HepG2 (cell line): ENCODE data around the gene KCNIP3.

Experiments used
- GABPA ChIP-seq, 2 experiments: IDR thresholded peaks; 2 replicates each; pipeline ENCODE4 v1.6.1; 2011 to 2016; ENCODE audit warnings: low read depth in 2 of 2, low read length in 1 of 2, missing biosample characterization in 1 of 2, missing genetic modification characterization in 1 of 2
- HMGXB4 ChIP-seq, 2 experiments: sonication (generic) in 1 of 2; formaldehyde crosslinking in 1 of 2; IDR thresholded peaks; 2 replicates each; pipeline versions ENCODE4 v1.4.0 to v1.6.1; 2018 to 2020; ENCODE audit warnings: missing genetic modification reagents in 2 of 2, borderline replicate concordance in 1 of 2, low read depth in 1 of 2, mild to moderate bottlenecking in 1 of 2, missing biosample characterization in 1 of 2
- MBD4 ChIP-seq: IDR thresholded peaks from 2 replicates; pipeline ENCODE4 v1.6.1; 2012; ENCODE audit warnings: low read length, inconsistent platforms, borderline replicate concordance
- NFIC ChIP-seq: IDR thresholded peaks from 2 replicates; pipeline ENCODE4 v1.6.1; 2012; ENCODE audit warnings: mild to moderate bottlenecking, low read length, inconsistent platforms
- POLR2A ChIP-seq, 2 experiments: IDR thresholded peaks; 2 replicates each; pipeline ENCODE4 v1.6.1; 2011; ENCODE audit warnings: low read depth in 2 of 2, low read length in 2 of 2, mild to moderate bottlenecking in 1 of 2, moderate library complexity in 1 of 2; ENCODE audit not compliant: insufficient read depth in 1 of 2
- RBFOX2 ChIP-seq: fragments of 200-400 bp; formaldehyde crosslinking; IDR thresholded peaks from 2 replicates; pipeline ENCODE4 v1.6.1; 2017; ENCODE audit warnings: low read depth, mild to moderate bottlenecking, low read length
- SIN3A ChIP-seq: IDR thresholded peaks from 2 replicates; pipeline ENCODE4 v1.6.1; 2011; ENCODE audit warnings: low read depth, mild to moderate bottlenecking, control low read depth, low read length, borderline replicate concordance
- ZBTB26 ChIP-seq: IDR thresholded peaks from 2 replicates; pipeline ENCODE4 v1.6.1; 2016; ENCODE audit warnings: missing compliant biosample characterization, missing genetic modification reagents, borderline replicate concordance
- ZNF260 ChIP-seq: sonication (generic); formaldehyde crosslinking; IDR thresholded peaks from 2 replicates; pipeline ENCODE4 v1.4.0; 2020; ENCODE audit warnings: missing genetic modification reagents, low read depth, mild to moderate bottlenecking, borderline replicate concordance
- ZNF264 ChIP-seq: sonication (generic); formaldehyde crosslinking; IDR thresholded peaks from 2 replicates; pipeline ENCODE4 v1.4.0; 2020; ENCODE audit warnings: missing genetic modification reagents
- ZNF430 ChIP-seq: sonication (generic); formaldehyde crosslinking; IDR thresholded peaks from 2 replicates; pipeline ENCODE4 v1.9.0; 2021; ENCODE audit warnings: mild to moderate bottlenecking, missing genetic modification reagents
- ZNF672 ChIP-seq: sonication (generic); formaldehyde crosslinking; IDR thresholded peaks from 2 replicates; pipeline ENCODE4 v1.8.1; 2022; ENCODE audit warnings: missing genetic modification reagents
- ZZZ3 ChIP-seq: sonication (generic); formaldehyde crosslinking; IDR thresholded peaks from 2 replicates; pipeline ENCODE4 v1.4.0; 2020; ENCODE audit warnings: missing genetic modification reagents, mild to moderate bottlenecking, borderline replicate concordance

DNA sequence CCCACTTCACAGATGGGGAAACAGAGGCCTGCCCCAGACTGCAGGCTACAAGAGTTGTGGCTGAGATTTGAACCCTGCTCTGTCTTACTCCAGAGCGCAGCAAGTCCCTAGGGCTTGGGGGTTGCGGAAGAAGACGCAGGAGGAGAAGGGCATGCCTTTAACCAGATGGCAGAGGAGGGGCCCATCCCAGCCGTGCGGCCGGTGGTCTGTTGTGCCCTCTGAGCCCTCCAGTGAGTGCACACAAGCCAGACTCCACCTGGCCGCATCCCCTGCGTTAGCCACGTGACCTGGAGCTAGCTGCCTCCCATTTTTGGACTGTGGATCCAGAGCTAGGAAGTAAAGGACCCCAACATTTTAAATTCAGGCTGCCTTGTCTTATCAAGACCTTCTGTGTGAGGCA is 2.8 kb downstream of the KCNIP3 start:
- TF ChIP-seq RBFOX2 (no peak), ZNF260 (CRISPR knock-in tag) (no peak), ZBTB26 (CRISPR knock-in tag) (no peak), GABPA (IDR thresholded peaks at IDR 0.05; ENCODE audit: low read depth, low read length) (no peak), GABPA (CRISPR knock-in tag; IDR thresholded peaks at IDR 0.05; ENCODE audit: low read depth) (no peak), HMGXB4 (CRISPR knock-in tag; IDR thresholded peaks at IDR 0.05; ENCODE audit: borderline replicate concordance in 1 of 2, low read depth in 1 of 2) (no peak), MBD4 (no peak), ZNF430 (no peak), ZNF672 (CRISPR knock-in tag) (no peak), ZZZ3 (no peak), ZNF264 (CRISPR knock-in tag) (no peak), POLR2A (IDR thresholded peaks at IDR 0.05; ENCODE audit: insufficient read depth in 1 of 2, low read depth in 2 of 2, low read length in 2 of 2) (no peak), SIN3A (no peak), NFIC (no peak)
